WTC11 (cell line): ENCODE measurements around the gene PARD3B. TPM values are rescaled to one million over a fixed set of nuclear protein-coding genes. Genes with fewer than 3 reads are reported as not detected.

Experiments
- ATAC-seq: fragments of 200-7000 bp; cut with Tn5 transposase; 2 replicates; pipeline ENCODE4 v1.10.0; 2021; ENCODE audit warnings: mild to moderate bottlenecking, moderate library complexity
- CTCF ChIA-PET: fragments of 300-600 bp; sonication (Branson Sonifier 250); formaldehyde crosslinking; loops from one replicate; lab custom pipeline; 2021; ENCODE audit warnings: antibody characterized with exemption; lab: Charles Lee
- POLR2A ChIA-PET: fragments of 350-600 bp; sonication (Branson Sonifier 250); formaldehyde crosslinking; loops from one replicate; lab custom pipeline; 2021; ENCODE audit warnings: antibody characterized with exemption; lab: Charles Lee
- DNase-seq: peaks from one replicate; pipeline ENCODE4 v3.0.0; 2021; ENCODE audit warnings: low spot score
- H3K27ac Mint-ChIP-seq: 2 replicates; pipeline ENCODE4 v1.8.0; 2021; ENCODE audit warnings: mixed read lengths
- H3K27me3 Mint-ChIP-seq: 2 replicates; pipeline ENCODE4 v1.8.0; 2021; ENCODE audit warnings: low read depth, mild to moderate bottlenecking, moderate library complexity, mixed read lengths
- H3K36me3 Mint-ChIP-seq: 2 replicates; pipeline ENCODE4 v1.8.0; 2021; ENCODE audit warnings: mixed read lengths
- H3K4me1 Mint-ChIP-seq: 2 replicates; pipeline ENCODE4 v1.8.0; 2022; ENCODE audit warnings: mixed read lengths
- H3K4me3 Mint-ChIP-seq: 2 replicates; pipeline ENCODE4 v1.8.0; 2021; ENCODE audit warnings: mild to moderate bottlenecking, moderate library complexity, mixed read lengths
- H3K9me3 Mint-ChIP-seq: 2 replicates; pipeline ENCODE4 v1.8.0; 2021; ENCODE audit warnings: mixed read lengths
- AFF4 ChIP-seq: sonication (generic); formaldehyde crosslinking; IDR thresholded peaks from 2 replicates; pipeline ENCODE4 v1.8.1; 2023; ENCODE audit warnings: mild to moderate bottlenecking, missing genetic modification reagents, borderline replicate concordance
- ARID4B ChIP-seq: sonication (generic); formaldehyde crosslinking; IDR thresholded peaks from 2 replicates; pipeline ENCODE4 v1.8.0; 2023; ENCODE audit warnings: missing genetic modification reagents, mild to moderate bottlenecking, borderline replicate concordance
- E2F4 ChIP-seq: sonication (generic); formaldehyde crosslinking; IDR thresholded peaks from 2 replicates; pipeline ENCODE4 v1.8.1; 2022; ENCODE audit warnings: low read depth, mild to moderate bottlenecking, moderate library complexity, missing genetic modification reagents, borderline replicate concordance
- ESRRA ChIP-seq: sonication (generic); formaldehyde crosslinking; IDR thresholded peaks from 2 replicates; pipeline ENCODE4 v1.8.1; 2022; ENCODE audit warnings: mild to moderate bottlenecking, missing genetic modification reagents, borderline replicate concordance
- FOXP4 ChIP-seq: sonication (generic); formaldehyde crosslinking; IDR thresholded peaks from 2 replicates; pipeline ENCODE4 v1.8.0; 2022; ENCODE audit warnings: mild to moderate bottlenecking, missing genetic modification reagents
- GABPB1 ChIP-seq: sonication (generic); formaldehyde crosslinking; IDR thresholded peaks from 2 replicates; pipeline ENCODE4 v1.8.1; 2023; ENCODE audit warnings: mild to moderate bottlenecking, missing genetic modification reagents
- IRF1 ChIP-seq: sonication (generic); formaldehyde crosslinking; IDR thresholded peaks from 2 replicates; pipeline ENCODE4 v1.8.0; 2023; ENCODE audit warnings: missing genetic modification reagents
- JAZF1 ChIP-seq: fragments of 250-450 bp; sonication (Bioruptor Pico); IDR thresholded peaks from 2 replicates; pipeline ENCODE4 v1.9.0; 2021; ENCODE audit warnings: moderate library complexity, mild to moderate bottlenecking, inconsistent platforms
- NR2C2 ChIP-seq: sonication (generic); formaldehyde crosslinking; IDR thresholded peaks from 2 replicates; pipeline ENCODE4 v1.8.0; 2022; ENCODE audit warnings: mild to moderate bottlenecking, missing genetic modification reagents
- NR3C1 ChIP-seq: sonication (generic); formaldehyde crosslinking; conservative IDR thresholded peaks from 2 replicates; pipeline ENCODE4 v1.8.1; 2023; ENCODE audit warnings: low read depth, mild to moderate bottlenecking, missing genetic modification reagents
- TEAD1 ChIP-seq: sonication (generic); formaldehyde crosslinking; IDR thresholded peaks from 2 replicates; pipeline ENCODE4 v1.8.0; 2022; ENCODE audit warnings: mild to moderate bottlenecking, missing genetic modification reagents
- ZMAT4 ChIP-seq: fragments of 250-450 bp; sonication (Bioruptor Pico); IDR thresholded peaks from 2 replicates; pipeline ENCODE4 v1.9.0; 2021; ENCODE audit warnings: mild to moderate bottlenecking
- ZNF416 ChIP-seq: fragments of 250-450 bp; sonication (Bioruptor Pico); IDR thresholded peaks from 2 replicates; pipeline ENCODE4 v1.9.0; 2021; ENCODE audit warnings: mild to moderate bottlenecking, inconsistent platforms
- total RNA-seq: library from RNA; stranded (reverse); gene quantifications from 3 replicates; pipeline ENCODE4 v1.2.3, GENCODE V29; 2021

The PARD3B gene
- total RNA-seq, 1 experiment from 2014 or later = 5.6 TPM

GRCh38 chr2:205210494-205210893 lies 665.2 kb downstream of the PARD3B start (continued):
- no peak for TF ChIP-seq TEAD1 (CRISPR knock-in tag)

GRCh38 chr2:205212357-205212756 lies 667.1 kb downstream of the PARD3B start:
- ATAC-seq = no peak
- no peak for DNase-seq
- no peak overlapping the region for H3K4me3 Mint-ChIP-seq
- no peak overlapping the region for H3K27ac Mint-ChIP-seq
- ChIA-PET POLR2A (no interaction called here), CTCF (no interaction called here)
- TF ChIP-seq ZNF416 (no peak), ARID4B (CRISPR knock-in tag) (no peak), IRF1 (CRISPR knock-in tag) (no peak), GABPB1 (CRISPR knock-in tag) (no peak), AFF4 (CRISPR knock-in tag) (no peak), NR3C1 (no peak), ESRRA (CRISPR knock-in tag) (no peak), FOXP4 (no peak), NR2C2 (no peak), JAZF1 (no peak), ZMAT4 (CRISPR knock-in tag) (no peak), E2F4 (no peak)
- no peaks in the 10 kb centered on the region for H3K27me3 Mint-ChIP-seq
- H3K4me1 Mint-ChIP-seq = peaks cover 32% of the 10 kb centered on the region
- H3K36me3 Mint-ChIP-seq = no peaks in the 10 kb centered on the region
- no peaks in the 10 kb centered on the region for H3K9me3 Mint-ChIP-seq
